Glutamatergic neuron (in vitro differentiated cells): ENCODE results near the gene CNTNAP2. TPM values are rescaled to one million over a fixed set of nuclear protein-coding genes. Genes with fewer than 3 reads are reported as not detected.

Experiments used
- DNase-seq: peaks from one replicate; pipeline ENCODE4 v3.0.0; 2022
- H3K27ac Mint-ChIP-seq: one replicate; pipeline ENCODE4 v1.8.0; 2020; ENCODE audit warnings: mild to moderate bottlenecking, mixed read lengths, inconsistent platforms; ENCODE audit not compliant: unreplicated experiment
- H3K27me3 Mint-ChIP-seq: one replicate; pipeline ENCODE4 v1.8.0; 2020; ENCODE audit warnings: mild to moderate bottlenecking, moderate library complexity, mixed read lengths, inconsistent platforms; ENCODE audit not compliant: unreplicated experiment
- H3K36me3 Mint-ChIP-seq: one replicate; pipeline ENCODE4 v1.8.0; 2020; ENCODE audit warnings: mild to moderate bottlenecking, mixed read lengths, inconsistent platforms; ENCODE audit not compliant: unreplicated experiment
- H3K4me1 Mint-ChIP-seq: one replicate; pipeline ENCODE4 v1.8.0; 2020; ENCODE audit warnings: mild to moderate bottlenecking, low read depth, mixed read lengths, inconsistent platforms; ENCODE audit not compliant: unreplicated experiment
- H3K4me3 Mint-ChIP-seq: one replicate; pipeline ENCODE4 v1.8.0; 2020; ENCODE audit warnings: mild to moderate bottlenecking, mixed read lengths, inconsistent platforms; ENCODE audit not compliant: unreplicated experiment
- H3K9me3 Mint-ChIP-seq: one replicate; pipeline ENCODE4 v1.8.0; 2020; ENCODE audit warnings: mild to moderate bottlenecking, moderate library complexity, mixed read lengths, inconsistent platforms; ENCODE audit not compliant: unreplicated experiment
- CTCF ChIP-seq: fragments of 200-600 bp; sonication (generic); IDR thresholded peaks from one replicate; pipeline ENCODE4 v1.5.0; 2021; ENCODE audit not compliant: partially characterized antibody, unreplicated experiment
- total RNA-seq: library from RNA; stranded (reverse); fragmentation: NEBNext Ultra II Directional; extraction: Animal tissue kit (Norgen Biotek cat#: 25700); gene quantifications from one replicate; pipeline ENCODE4 v1.2.1, GENCODE V29; 2021; ENCODE audit not compliant: unreplicated experiment

CNTNAP2 gene
- total RNA-seq, 1 donor from 2014 or later = 25.8 TPM

- Mint-ChIP-seq H3K4me1 (no peaks in the 10 kb centered on the region), H3K27me3 (no peaks in the 10 kb centered on the region), H3K4me3 (no peak overlapping the region), H3K36me3 (no peaks in the 10 kb centered on the region), H3K9me3 (no peaks in the 10 kb centered on the region), H3K27ac (no peak overlapping the region)
- TF ChIP-seq CTCF = no peak
- no peak for DNase-seq
Observed at GRCh38 chr7:147044941-147045340, 928.3 kb downstream of the CNTNAP2 start.

- Mint-ChIP-seq H3K27me3 (no peaks in the 10 kb centered on the region), H3K36me3 (no peaks in the 10 kb centered on the region), H3K4me3 (no peak overlapping the region), H3K9me3 (no peaks in the 10 kb centered on the region), H3K4me1 (no peaks in the 10 kb centered on the region), H3K27ac (no peak overlapping the region)
- no peak for TF ChIP-seq CTCF
- DNase-seq = no peak
Observed at GRCh38 chr7:147047696-147048095, 931.1 kb downstream of the CNTNAP2 start.

- Mint-ChIP-seq H3K27me3 (no peaks in the 10 kb centered on the region), H3K36me3 (no peaks in the 10 kb centered on the region), H3K9me3 (no peaks in the 10 kb centered on the region), H3K4me3 (no peak overlapping the region), H3K27ac (no peak overlapping the region), H3K4me1 (no peaks in the 10 kb centered on the region)
- no peak for TF ChIP-seq CTCF
- no peak for DNase-seq
Observed at GRCh38 chr7:147048864-147049263, 932.3 kb downstream of the CNTNAP2 start.

GRCh38 chr7:147052818-147053217 lies 936.2 kb downstream of the CNTNAP2 start:
- no peak for TF ChIP-seq CTCF
- H3K27ac Mint-ChIP-seq = no peak overlapping the region
- H3K27me3 Mint-ChIP-seq = no peaks in the 10 kb centered on the region
- DNase-seq = no peak
- peaks cover 4% of the 10 kb centered on the region for H3K4me1 Mint-ChIP-seq
- no peaks in the 10 kb centered on the region for H3K36me3 Mint-ChIP-seq
- H3K4me3 Mint-ChIP-seq = no peak overlapping the region
- H3K9me3 Mint-ChIP-seq = no peaks in the 10 kb centered on the region

GRCh38 chr7:147053746-147054145 lies 937.1 kb downstream of the CNTNAP2 start:
- Mint-ChIP-seq H3K4me1 (peaks cover 4% of the 10 kb centered on the region), H3K27me3 (no peaks in the 10 kb centered on the region), H3K9me3 (no peaks in the 10 kb centered on the region), H3K27ac (no peak overlapping the region), H3K36me3 (no peaks in the 10 kb centered on the region), H3K4me3 (no peak overlapping the region)
- no peak for DNase-seq
- TF ChIP-seq CTCF = no peak
